PFSK-1 (cell line): ENCODE measurements around the gene NFYA.
A peak's percentile ranks its signal among the peaks of the same experiment; 100 is the strongest.

Experiments used
- FOXP2 ChIP-seq: optimal IDR thresholded peaks from 2 replicates; pipeline ENCODE3; 2011; ENCODE audit warnings: borderline replicate concordance, control low read depth, inconsistent platforms; ENCODE audit not compliant: insufficient read depth; ENCODE audit errors: extremely low read length, extremely low read depth
- POLR2AphosphoS5 ChIP-seq: IDR thresholded peaks from 2 replicates; pipeline ENCODE4 v1.6.1; 2012; ENCODE audit warnings: low read depth, mild to moderate bottlenecking, control low read depth, low read length, moderate library complexity
- SIN3A ChIP-seq: IDR thresholded peaks from 2 replicates; pipeline ENCODE4 v1.6.1; 2012; ENCODE audit warnings: mild to moderate bottlenecking, low read length, moderate library complexity, borderline replicate concordance; ENCODE audit not compliant: insufficient read depth
- TAF1 ChIP-seq: IDR thresholded peaks from 2 replicates; pipeline ENCODE4 v1.6.1; 2012; ENCODE audit warnings: low read length, control low read depth, borderline replicate concordance; ENCODE audit not compliant: insufficient read depth
- TF ChIP-seq, protein P1 (sequence below), 2 experiments: IDR thresholded peaks; 2 replicates each; pipeline versions ENCODE4 v1.6.1 to v1.8.0; 2011 to 2012; ENCODE audit warnings: low read depth in 2 of 2, low read length in 2 of 2, control low read depth in 1 of 2, inconsistent platforms in 1 of 2, mild to moderate bottlenecking in 1 of 2, moderate library complexity in 1 of 2; ENCODE audit not compliant: insufficient read depth in 1 of 2

The NFYA gene

GRCh38 chr6:41071501-41071922 lies 1.3 kb upstream of the NFYA start:
- no peak for TF ChIP-seq POLR2AphosphoS5

DNA sequence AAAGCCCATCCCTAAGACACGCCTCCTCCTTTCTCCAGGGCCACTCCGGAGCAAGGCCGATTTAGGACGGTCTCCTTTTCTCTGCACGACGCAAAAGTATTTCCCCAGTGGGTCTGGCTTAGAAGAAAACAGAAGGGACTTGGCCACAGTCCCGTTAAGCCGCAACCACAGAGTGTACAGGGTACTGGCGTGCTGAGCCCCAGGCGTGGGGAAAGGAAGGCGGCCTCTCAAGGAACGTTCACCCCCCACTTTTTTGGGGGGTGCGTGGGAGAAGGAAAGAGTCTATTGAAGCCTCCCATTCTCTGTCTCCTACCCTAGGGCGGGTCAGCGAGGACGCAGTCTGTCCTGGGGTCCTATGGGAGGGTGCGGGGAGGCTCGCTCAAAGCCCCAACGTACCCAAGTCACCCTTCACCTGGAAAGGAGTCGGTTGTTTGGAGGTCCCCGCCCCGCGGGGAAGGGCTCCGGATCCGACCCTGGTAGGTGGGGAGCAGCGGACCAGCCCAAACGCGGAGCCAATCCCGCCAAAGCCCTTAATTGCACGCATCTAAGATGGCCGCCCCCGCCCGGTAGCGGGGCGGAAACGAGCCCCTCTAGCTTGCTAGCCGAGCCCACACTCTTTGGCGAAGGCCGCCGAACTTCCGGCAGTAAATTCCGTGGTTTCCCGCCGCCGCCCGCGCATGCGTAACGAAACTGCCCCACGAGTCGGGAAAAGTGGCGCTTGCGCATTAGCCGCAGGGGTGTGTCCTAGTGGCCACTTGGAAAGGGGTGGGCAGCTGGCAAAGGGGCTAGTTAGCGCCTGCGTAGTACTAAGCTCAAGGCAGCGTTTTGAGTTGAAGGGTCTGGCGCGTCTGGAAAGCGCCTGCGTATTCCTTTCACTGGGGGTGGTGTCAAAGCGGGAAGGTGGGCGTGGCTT lies 595 bp upstream of the NFYA start, which contains the start of gene OARD1:
TSS of gene OARD1 (minus strand) at position 434 of the 913 bp plus-strand sequence. CDS start 722 bp downstream, outside the sequence.
- TF ChIP-seq SIN3A (peak; percentile 61; the same call in 1 of the 2 replicates), FOXP2 (no peak), TAF1 (peak; percentile 84; the same call in 1 of the 2 replicates), POLR2AphosphoS5 (peak; percentile 92)
- TF ChIP-seq, protein P1, sequence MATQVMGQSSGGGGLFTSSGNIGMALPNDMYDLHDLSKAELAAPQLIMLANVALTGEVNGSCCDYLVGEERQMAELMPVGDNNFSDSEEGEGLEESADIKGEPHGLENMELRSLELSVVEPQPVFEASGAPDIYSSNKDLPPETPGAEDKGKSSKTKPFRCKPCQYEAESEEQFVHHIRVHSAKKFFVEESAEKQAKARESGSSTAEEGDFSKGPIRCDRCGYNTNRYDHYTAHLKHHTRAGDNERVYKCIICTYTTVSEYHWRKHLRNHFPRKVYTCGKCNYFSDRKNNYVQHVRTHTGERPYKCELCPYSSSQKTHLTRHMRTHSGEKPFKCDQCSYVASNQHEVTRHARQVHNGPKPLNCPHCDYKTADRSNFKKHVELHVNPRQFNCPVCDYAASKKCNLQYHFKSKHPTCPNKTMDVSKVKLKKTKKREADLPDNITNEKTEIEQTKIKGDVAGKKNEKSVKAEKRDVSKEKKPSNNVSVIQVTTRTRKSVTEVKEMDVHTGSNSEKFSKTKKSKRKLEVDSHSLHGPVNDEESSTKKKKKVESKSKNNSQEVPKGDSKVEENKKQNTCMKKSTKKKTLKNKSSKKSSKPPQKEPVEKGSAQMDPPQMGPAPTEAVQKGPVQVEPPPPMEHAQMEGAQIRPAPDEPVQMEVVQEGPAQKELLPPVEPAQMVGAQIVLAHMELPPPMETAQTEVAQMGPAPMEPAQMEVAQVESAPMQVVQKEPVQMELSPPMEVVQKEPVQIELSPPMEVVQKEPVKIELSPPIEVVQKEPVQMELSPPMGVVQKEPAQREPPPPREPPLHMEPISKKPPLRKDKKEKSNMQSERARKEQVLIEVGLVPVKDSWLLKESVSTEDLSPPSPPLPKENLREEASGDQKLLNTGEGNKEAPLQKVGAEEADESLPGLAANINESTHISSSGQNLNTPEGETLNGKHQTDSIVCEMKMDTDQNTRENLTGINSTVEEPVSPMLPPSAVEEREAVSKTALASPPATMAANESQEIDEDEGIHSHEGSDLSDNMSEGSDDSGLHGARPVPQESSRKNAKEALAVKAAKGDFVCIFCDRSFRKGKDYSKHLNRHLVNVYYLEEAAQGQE (IDR thresholded peaks at IDR 0.05; ENCODE audit: insufficient read depth in 1 of 2, low read depth in 2 of 2, low read length in 2 of 2): peak in 1 of 2 experiments; percentile 20; a peak in 1 of 4 replicates

DNA sequence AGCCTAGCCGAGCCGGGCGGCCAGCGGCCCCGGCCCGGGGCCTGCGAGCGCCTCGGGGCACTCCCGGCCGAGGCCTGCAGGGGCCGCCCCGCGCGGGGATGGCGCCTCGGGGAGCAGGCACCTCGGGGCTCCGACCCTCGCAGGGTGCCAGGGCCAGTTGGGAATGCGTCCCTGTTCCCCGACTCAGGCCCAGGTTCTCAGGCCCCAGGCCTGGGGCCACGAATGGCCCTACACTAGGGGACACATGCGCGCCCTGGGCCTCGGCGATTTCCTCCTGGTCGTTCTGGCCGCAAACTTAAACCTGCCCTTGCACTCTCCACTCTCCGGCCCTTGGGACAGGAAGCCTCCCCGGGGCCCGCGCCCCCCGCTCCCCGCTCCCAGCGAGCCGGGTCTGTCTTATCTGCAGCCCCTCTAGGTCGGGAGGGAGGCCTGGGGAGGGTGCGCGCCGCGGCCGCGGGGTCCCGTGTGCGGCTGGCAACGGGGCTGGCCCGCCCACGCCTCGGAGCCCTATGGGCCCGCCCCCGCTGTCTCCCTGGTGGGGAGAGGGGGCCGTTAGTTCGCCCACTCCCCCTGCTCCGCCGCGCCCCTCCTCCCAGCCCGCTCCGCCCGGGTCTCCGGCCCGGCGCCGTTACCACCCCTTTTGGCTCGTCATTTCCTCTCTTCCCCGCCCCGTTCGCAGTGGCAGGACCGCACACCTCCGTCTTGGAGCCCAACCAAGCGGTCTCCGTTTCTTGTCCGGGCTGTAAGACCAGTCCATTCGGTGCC lies 611 bp downstream of the NFYA start:
- peak; percentile 78 for TF ChIP-seq POLR2AphosphoS5
- TF ChIP-seq FOXP2: peak; percentile 1
- peak; percentile 77; the same call in 1 of the 2 replicates for TF ChIP-seq SIN3A
- TF ChIP-seq TAF1: peak; percentile 82
- TF ChIP-seq, protein P1 (IDR thresholded peaks at IDR 0.05; ENCODE audit: insufficient read depth in 1 of 2, low read depth in 2 of 2, low read length in 2 of 2): no peak

- TF ChIP-seq SIN3A: no peak
- no peak for TF ChIP-seq FOXP2
- TF ChIP-seq, protein P1 (IDR thresholded peaks at IDR 0.05; ENCODE audit: insufficient read depth in 1 of 2, low read depth in 2 of 2, low read length in 2 of 2): no peak
- no peak for TF ChIP-seq POLR2AphosphoS5
- TF ChIP-seq TAF1: no peak
These were observed 1.4 kb downstream of the NFYA start for GRCh38 chr6:41073968-41074691.

DNA sequence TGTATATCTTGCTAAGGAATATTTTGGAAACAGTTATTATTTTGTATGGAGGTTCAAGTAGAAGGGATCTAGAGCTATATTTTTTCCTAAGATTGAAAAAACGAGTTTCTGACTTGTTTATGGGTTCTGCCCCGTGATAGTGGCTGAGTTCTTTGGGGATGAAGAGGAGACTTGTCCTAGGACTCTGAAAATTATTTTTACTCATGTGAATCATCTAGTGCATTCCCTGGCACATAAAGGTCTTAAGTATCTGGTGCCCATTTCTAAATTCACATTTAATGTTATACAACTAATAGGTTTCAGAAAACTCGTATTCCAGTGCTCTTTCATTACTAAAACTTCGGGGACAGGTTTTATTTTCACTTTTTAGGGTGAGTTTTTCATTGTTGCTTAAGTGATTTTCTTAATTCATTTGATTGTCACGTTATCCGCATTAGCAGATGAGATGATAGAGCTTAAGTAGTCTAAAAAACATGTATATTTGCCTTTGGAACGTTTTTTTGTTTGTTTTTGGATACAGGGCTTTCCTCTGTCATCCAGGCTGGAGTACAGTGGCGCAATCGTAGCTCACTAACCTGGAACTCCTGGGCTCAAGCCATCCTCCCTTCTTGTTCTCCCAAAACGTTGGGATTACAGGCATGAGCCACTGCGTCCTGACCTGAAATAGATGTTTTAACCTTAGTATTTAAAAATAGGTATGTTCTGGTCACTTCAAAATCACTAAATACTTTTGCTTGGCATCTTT lies 2.1 kb downstream of the NFYA start:
- TF ChIP-seq FOXP2 (no peak), SIN3A (no peak), TAF1 (no peak), POLR2AphosphoS5 (no peak)
- TF ChIP-seq, protein P1 (IDR thresholded peaks at IDR 0.05; ENCODE audit: insufficient read depth in 1 of 2, low read depth in 2 of 2, low read length in 2 of 2): no peak
